HCT116 (cell line): ENCODE data around the gene HRG. TPM values are rescaled to one million over a fixed set of nuclear protein-coding genes. Genes with fewer than 3 reads are reported as not detected.

Experiments
- ATAC-seq: fragments of 200-7000 bp; cut with Tn5 transposase; 2 replicates; pipeline ENCODE4 v1.9.1; 2020; ENCODE audit warnings: mild to moderate bottlenecking, moderate library complexity
- BruUV-seq: library from RNA; stranded (reverse); fragments of 400-500 nt; replicated peaks from 2 replicates; lab custom pipeline; 2021; lab: Mats Ljungman, UMichigan
- CTCF ChIA-PET: fragments of 300-600 bp; sonication (Branson Sonifier 250); formaldehyde crosslinking; loops from one replicate; lab custom pipeline; 2021; ENCODE audit warnings: antibody characterized with exemption; lab: Charles Lee
- POLR2A ChIA-PET: fragments of 300-600, 350-600 bp; sonication (Branson Sonifier 250); formaldehyde crosslinking; loops from one replicate; lab custom pipeline; 2021; ENCODE audit warnings: antibody characterized with exemption; lab: Charles Lee
- RAD21 ChIA-PET, 2 experiments: fragments of 300-600 bp; sonication (Branson Sonifier 250); formaldehyde crosslinking; loops; one replicate each; lab custom pipeline; 2023; ENCODE audit warnings: low total read pairs in 2 of 2; ENCODE audit not compliant: uncharacterized antibody in 2 of 2, unreplicated experiment in 2 of 2, low non-redundant PET in 1 of 2; lab: Charles Lee
- DNase-seq: peaks from one replicate; pipeline ENCODE4 v3.0.0-alpha.2; 2010; ENCODE audit warnings: low read depth, low spot score
- H2AFZ ChIP-seq: fragments of 200-600 bp; shearing (Covaris generic), sonication (generic); 2 replicates; pipeline ENCODE4 v1.6.1; 2017; ENCODE audit warnings: low read depth, mixed run types, mixed read lengths, antibody characterized with exemption, low read length; ENCODE audit not compliant: poor library complexity, severe bottlenecking
- H3K27ac ChIP-seq: 2 replicates; pipeline ENCODE4 v1.5.1; 2012; ENCODE audit warnings: low read depth, low read length
- H3K27me3 ChIP-seq: fragments of 200-600 bp; sonication (generic); 2 replicates; pipeline ENCODE4 v1.6.1; 2016; ENCODE audit warnings: mixed run types, low read length, mixed read lengths; ENCODE audit not compliant: insufficient read depth
- H3K36me3 ChIP-seq, 2 experiments: fragments of 200-500 bp in 1 of 2; fragments of 200-600 bp in 1 of 2; sonication (Bioruptor generic) in 1 of 2; sonication (generic) in 1 of 2; 2 replicates each; pipeline versions ENCODE4 v1.5.1 to v1.6.1; 2014 to 2016; ENCODE audit warnings: low read length in 2 of 2, inconsistent platforms in 1 of 2, mixed read lengths in 1 of 2, mixed run types in 1 of 2; ENCODE audit not compliant: insufficient read depth in 2 of 2, control insufficient read depth in 1 of 2
- H3K4me1 ChIP-seq, 2 experiments: fragments of 200-600 bp in 1 of 2; sonication (generic) in 1 of 2; 2 replicates each; pipeline versions ENCODE4 v1.5.1 to v1.6.1; 2012 to 2017; ENCODE audit warnings: low read length in 2 of 2, inconsistent platforms in 1 of 2, mild to moderate bottlenecking in 1 of 2, mixed read lengths in 1 of 2, mixed run types in 1 of 2, moderate library complexity in 1 of 2; ENCODE audit not compliant: insufficient read depth in 2 of 2, control insufficient read depth in 1 of 2
- H3K4me2 ChIP-seq: fragments of 200-600 bp; sonication (generic); 2 replicates; pipeline ENCODE4 v1.6.1; 2017; ENCODE audit warnings: mixed run types, low read length, mixed read lengths
- H3K4me3 ChIP-seq, 2 experiments: fragments of 200-600 bp in 1 of 2; sonication (generic) in 1 of 2; replicated peaks in 1 of 2; 2 replicates each; pipeline ENCODE4 v1.5.1; 2011 to 2016; ENCODE audit warnings: low read length in 2 of 2, control low read depth in 1 of 2, low read depth in 1 of 2, mild to moderate bottlenecking in 1 of 2, mixed read lengths in 1 of 2, mixed run types in 1 of 2
- H3K79me2 ChIP-seq: fragments of 200-600 bp; sonication (generic); 2 replicates; pipeline ENCODE4 v1.6.1; 2017; ENCODE audit warnings: mild to moderate bottlenecking, mixed run types, low read length, moderate library complexity, mixed read lengths; ENCODE audit not compliant: insufficient read depth
- H3K9ac ChIP-seq: fragments of 200-600 bp; sonication (generic); 2 replicates; pipeline ENCODE4 v1.6.1; 2016; ENCODE audit warnings: low read length, mixed read lengths
- H3K9me2 ChIP-seq: fragments of 200-600 bp; sonication (generic), shearing (Covaris generic); 2 replicates; pipeline ENCODE4 v1.6.1; 2017; ENCODE audit warnings: mixed run types, mild to moderate bottlenecking, moderate library complexity; ENCODE audit not compliant: insufficient read depth
- H3K9me3 ChIP-seq, 2 experiments: fragments of 200-500 bp in 1 of 2; fragments of 200-600 bp in 1 of 2; sonication (Bioruptor generic) in 1 of 2; sonication (generic) in 1 of 2; 2 replicates each; pipeline ENCODE4 v1.6.1; 2014 to 2017; ENCODE audit warnings: low read length in 2 of 2, mixed read lengths in 2 of 2, inconsistent platforms in 1 of 2, low read depth in 1 of 2, mild to moderate bottlenecking in 1 of 2, mixed run types in 1 of 2, moderate library complexity in 1 of 2; ENCODE audit not compliant: control insufficient read depth in 1 of 2, insufficient read depth in 1 of 2
- H4K20me1 ChIP-seq: fragments of 200-600 bp; sonication (generic), shearing (Covaris generic); 2 replicates; pipeline ENCODE4 v1.6.1; 2017; ENCODE audit warnings: mixed run types, mild to moderate bottlenecking, moderate library complexity; ENCODE audit not compliant: insufficient read depth
- EZH2phosphoT487 ChIP-seq: fragments of 200-600 bp; IDR thresholded peaks from 2 replicates; pipeline ENCODE4 v1.6.1; 2018; ENCODE audit warnings: antibody characterized with exemption, borderline replicate concordance
- FOSL1 ChIP-seq: IDR thresholded peaks from 2 replicates; pipeline ENCODE4 v1.6.1; 2012; ENCODE audit warnings: low read depth
- POLR2AphosphoS5 ChIP-seq: IDR thresholded peaks from 2 replicates; pipeline ENCODE4 v1.6.1; 2011; ENCODE audit warnings: mild to moderate bottlenecking, low read depth, low read length, moderate library complexity
- REST ChIP-seq: IDR thresholded peaks from 2 replicates; pipeline ENCODE4 v1.6.1; 2012; ENCODE audit warnings: low read depth
- intact Hi-C: fragments of 100-400 bp; cut with micrococcal nuclease; formaldehyde crosslinking; loops from 2 replicates; pipeline ENCODE4 v1.10.0; 2022
- total RNA-seq: library from RNA; stranded (reverse); gene quantifications from one replicate; pipeline ENCODE4 v1.2.1, GENCODE V29; 2021; ENCODE audit not compliant: unreplicated experiment

Gene HRG
- total RNA-seq, 1 experiment from 2014 or later, result 0.42 TPM

DNA sequence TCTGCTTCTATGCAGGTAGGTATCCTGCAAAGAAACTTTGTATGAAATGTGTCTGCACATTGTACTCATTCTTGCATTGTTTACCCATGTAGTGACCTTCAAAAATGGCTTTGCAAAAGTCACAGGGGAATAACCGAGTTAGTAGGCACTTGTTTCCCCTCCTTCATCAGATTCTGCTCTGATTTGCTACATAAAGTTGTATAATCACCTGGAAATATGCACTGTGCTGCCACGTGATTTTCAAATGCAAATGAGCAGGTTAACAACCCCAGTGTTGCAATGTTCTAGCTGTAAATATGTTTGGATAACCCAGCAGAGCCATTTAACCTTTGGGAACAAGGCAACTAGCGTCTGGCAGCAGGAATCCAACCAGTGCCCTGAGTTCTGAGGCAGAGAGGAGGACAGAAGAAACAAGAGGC lies 51.2 kb downstream of the HRG start, which contains the start of gene KNG1:
KNG1 (plus strand) TSS at position 321 of the 419 bp plus-strand sequence. CDS start 184 bp downstream, outside the sequence.
- Histone ChIP-seq H2AFZ (no peak within 1 kb of the TSS), H3K9me3 (no peaks in the 10 kb centered on the region), H3K9me2 (no peaks in the 10 kb centered on the region), H4K20me1 (no peaks in the 10 kb centered on the region), H3K79me2 (no peaks in the 10 kb centered on the region), H3K4me1 (no peaks in the 10 kb centered on the region), H3K27me3 (no peaks in the 10 kb centered on the region), H3K4me3 (no peak within 1 kb of the TSS), H3K27ac (no peak within 1 kb of the TSS), H3K9ac (no peak within 1 kb of the TSS), H3K36me3 (no peaks in the 10 kb centered on the region), H3K4me2 (no peak within 1 kb of the TSS)
- POLR2A ChIA-PET, result no interaction called here
- no TSS peak for BruUV-seq
- DNase-seq, result no peak
- intact Hi-C loops, result no loop called here
- TF ChIP-seq POLR2AphosphoS5 (no peak), EZH2phosphoT487 (no peak), REST (no peak), FOSL1 (no peak)
- RAD21 ChIA-PET, result no interaction called here
- CTCF ChIA-PET, result no interaction called here
- ATAC-seq, result no peak
